AG04450 (cell line): Measurements from ENCODE around the gene WAC. TPM values are rescaled to one million over a fixed set of nuclear protein-coding genes. Genes with fewer than 3 reads are reported as not detected.
"Not testable (repeated sequence)": the region's sequence is repeated elsewhere in the genome, so short reads cannot be mapped to it uniquely, and the experiment has no call there.

ENCODE experiments used
- CTCF ChIA-PET: fragments of 300-600, 350-600 bp; formaldehyde crosslinking; extraction: SDS; loops from one replicate; lab custom pipeline; 2022; ENCODE audit warnings: antibody characterized with exemption, inconsistent platforms; lab: Charles Lee
- POLR2A ChIA-PET: fragments of 350-600 bp; formaldehyde crosslinking; extraction: SDS; loops from one replicate; lab custom pipeline; 2021; ENCODE audit warnings: antibody characterized with exemption, inconsistent platforms; lab: Yijun Ruan, JAX
- DNase-seq: peaks from one replicate; pipeline ENCODE4 v3.0.0-alpha.2; 2011; ENCODE audit warnings: low read depth, low spot score
- H3K27ac ChIP-seq: one replicate; pipeline ENCODE4 v1.5.1; 2012; ENCODE audit warnings: low read depth, low read length, control low read depth
- H3K27me3 ChIP-seq: one replicate; pipeline ENCODE4 v1.6.0; 2012; ENCODE audit warnings: low read length; ENCODE audit not compliant: control insufficient read depth, insufficient read depth
- H3K4me3 ChIP-seq: 2 replicates; pipeline ENCODE4 v1.5.1; 2011; ENCODE audit warnings: mild to moderate bottlenecking, low read depth, low read length, control low read depth
- H3K9me3 ChIP-seq: 2 replicates; pipeline ENCODE4 v1.5.1; 2012; ENCODE audit warnings: low read length; ENCODE audit not compliant: control insufficient read depth, insufficient read depth
- polyA plus RNA-seq: library from polyadenylated mRNA; depleted of rRNA; stranded (reverse); fragments of >200 nt; gene quantifications from 2 replicates; pipeline ENCODE4 v1.2.3, GENCODE V29; 2011
- TF ChIP-seq, protein P1 (sequence below): IDR thresholded peaks from 2 replicates; pipeline ENCODE4 v1.5.1; 2011; ENCODE audit warnings: low read depth, low read length, control low read depth, inconsistent platforms

WAC gene
- polyA plus RNA-seq, 1 experiment: 90.5 TPM

DNA sequence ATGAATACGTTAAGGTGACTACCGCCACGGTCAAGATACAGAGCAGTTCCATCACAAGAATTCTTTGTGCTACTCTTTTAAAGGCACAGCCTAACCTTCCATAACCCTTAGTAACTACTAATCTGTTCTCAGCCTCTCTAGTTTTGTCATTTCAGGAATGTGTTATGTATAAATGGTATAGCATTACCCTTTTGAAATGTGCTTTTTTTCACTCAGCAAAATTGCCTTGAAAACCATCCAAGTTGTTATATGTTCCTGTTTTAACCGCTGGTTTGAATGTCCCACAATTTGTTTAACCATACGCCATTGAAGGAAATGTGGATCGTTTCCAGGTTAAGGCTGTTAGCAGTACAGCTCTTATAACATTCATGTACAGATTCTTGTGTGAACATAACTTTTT is 32.0 kb downstream of the WAC start:
- Histone ChIP-seq H3K27ac (no peak overlapping the region), H3K27me3 (no peaks in the 10 kb centered on the region), H3K4me3 (no peak overlapping the region), H3K9me3 (no peaks in the 10 kb centered on the region)
- CTCF ChIA-PET: interaction anchor here (0.8 kb wide), 1 partner anchor 8 kb away, joined by 3 read pairs; no protein-coding TSS in a partner anchor
- POLR2A ChIA-PET: interaction anchor here (0.9 kb wide), 1 partner anchor 8 kb away, joined by 3 read pairs; no protein-coding TSS in a partner anchor
- peak; percentile 3 for DNase-seq
- TF ChIP-seq, protein P1, sequence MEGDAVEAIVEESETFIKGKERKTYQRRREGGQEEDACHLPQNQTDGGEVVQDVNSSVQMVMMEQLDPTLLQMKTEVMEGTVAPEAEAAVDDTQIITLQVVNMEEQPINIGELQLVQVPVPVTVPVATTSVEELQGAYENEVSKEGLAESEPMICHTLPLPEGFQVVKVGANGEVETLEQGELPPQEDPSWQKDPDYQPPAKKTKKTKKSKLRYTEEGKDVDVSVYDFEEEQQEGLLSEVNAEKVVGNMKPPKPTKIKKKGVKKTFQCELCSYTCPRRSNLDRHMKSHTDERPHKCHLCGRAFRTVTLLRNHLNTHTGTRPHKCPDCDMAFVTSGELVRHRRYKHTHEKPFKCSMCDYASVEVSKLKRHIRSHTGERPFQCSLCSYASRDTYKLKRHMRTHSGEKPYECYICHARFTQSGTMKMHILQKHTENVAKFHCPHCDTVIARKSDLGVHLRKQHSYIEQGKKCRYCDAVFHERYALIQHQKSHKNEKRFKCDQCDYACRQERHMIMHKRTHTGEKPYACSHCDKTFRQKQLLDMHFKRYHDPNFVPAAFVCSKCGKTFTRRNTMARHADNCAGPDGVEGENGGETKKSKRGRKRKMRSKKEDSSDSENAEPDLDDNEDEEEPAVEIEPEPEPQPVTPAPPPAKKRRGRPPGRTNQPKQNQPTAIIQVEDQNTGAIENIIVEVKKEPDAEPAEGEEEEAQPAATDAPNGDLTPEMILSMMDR: no peak

DNA sequence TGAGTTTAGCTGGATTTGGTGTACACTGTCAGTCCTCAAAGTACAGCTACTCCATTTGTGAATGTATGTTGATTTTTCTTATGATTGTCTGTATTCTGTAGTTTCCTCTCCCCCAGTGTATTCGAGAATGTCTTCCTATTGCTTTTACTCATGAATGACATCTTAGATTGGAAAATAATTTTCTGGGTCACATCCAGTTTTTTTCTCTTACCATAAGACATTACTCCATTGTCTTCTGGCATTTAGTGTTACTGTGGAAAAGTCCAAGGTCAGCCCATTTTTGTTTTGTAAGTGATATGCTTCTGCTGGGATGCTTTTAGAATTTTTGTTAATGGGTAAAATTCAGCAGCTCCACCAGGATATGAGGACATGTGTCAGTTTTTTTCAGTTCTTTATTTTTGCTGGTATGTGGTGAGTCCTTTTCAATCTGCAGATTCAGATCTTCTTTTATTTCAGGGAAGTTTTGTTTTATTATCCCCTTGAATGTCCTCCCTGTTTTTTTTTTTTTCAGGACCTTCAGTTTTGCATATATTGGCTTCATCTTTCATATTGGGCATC is 33.6 kb downstream of the WAC start:
- no peak for DNase-seq
- Histone ChIP-seq H3K9me3 (no peaks in the 10 kb centered on the region), H3K27ac (no peak overlapping the region), H3K4me3 (no peak overlapping the region), H3K27me3 (no peaks in the 10 kb centered on the region)
- TF ChIP-seq, protein P1: no peak
- ChIA-PET POLR2A (no interaction called here), CTCF (no interaction called here)

DNA sequence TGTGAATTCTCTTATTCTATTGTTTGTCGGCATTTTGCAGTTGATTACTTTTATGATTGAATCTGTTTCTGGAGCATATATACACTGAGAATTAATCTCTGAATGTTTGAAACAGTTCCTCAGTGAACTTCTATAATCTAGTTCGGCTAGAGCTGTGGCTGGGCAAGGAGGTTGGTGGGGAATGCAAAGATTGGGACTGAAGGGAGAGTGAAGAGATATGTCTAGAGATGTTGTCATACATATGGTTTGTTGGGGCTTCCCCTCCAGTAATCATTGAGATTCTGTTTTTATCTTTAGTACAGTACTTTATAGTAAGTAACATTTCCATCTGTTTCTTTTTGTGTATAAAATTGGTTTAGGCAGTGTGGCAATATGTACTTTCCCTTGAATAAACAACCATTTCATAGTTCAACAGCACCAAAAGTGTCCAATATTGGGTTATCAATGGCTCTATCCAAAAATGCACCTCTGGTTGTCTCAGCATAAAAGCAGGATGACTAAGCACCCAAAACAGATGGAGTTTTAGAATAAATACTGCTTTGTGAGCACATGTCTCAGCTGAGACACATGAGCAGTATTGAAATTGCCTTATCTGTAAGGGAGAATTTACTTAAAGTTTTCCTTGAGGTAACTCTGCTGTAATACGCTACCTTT is 36.7 kb downstream of the WAC start:
- no peak overlapping the region for H3K27ac ChIP-seq
- POLR2A ChIA-PET: interaction anchor here (0.9 kb wide), 1 partner anchor 11 kb away, joined by 5 read pairs; no protein-coding TSS in a partner anchor
- TF ChIP-seq, protein P1: no peak
- no peaks in the 10 kb centered on the region for H3K27me3 ChIP-seq
- no peak overlapping the region for H3K4me3 ChIP-seq
- CTCF ChIA-PET: no interaction called here
- DNase-seq: peak; percentile 23
- H3K9me3 ChIP-seq: no peaks in the 10 kb centered on the region

DNA sequence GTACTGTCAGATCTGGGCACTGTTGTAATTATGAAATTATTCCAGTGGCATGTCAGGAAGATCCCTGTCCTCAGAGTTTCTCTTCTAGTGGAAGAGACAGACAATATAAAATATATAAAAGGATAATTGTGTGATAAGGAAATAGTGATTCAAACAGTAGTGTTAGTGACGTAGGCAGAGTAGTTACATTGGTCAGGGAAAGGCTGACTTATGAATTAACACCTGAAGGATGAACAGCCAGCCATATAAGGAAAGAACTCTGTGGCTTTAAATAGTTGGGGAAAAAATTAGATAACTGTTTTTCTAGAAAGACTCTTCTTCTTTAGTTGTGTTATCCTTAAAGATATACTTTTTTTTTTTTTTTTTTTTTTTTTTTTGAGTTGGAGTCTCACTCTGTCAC is 37.7 kb downstream of the WAC start:
- Histone ChIP-seq H3K27ac (no peak overlapping the region), H3K9me3 (no peaks in the 10 kb centered on the region), H3K27me3 (no peaks in the 10 kb centered on the region), H3K4me3 (no peak overlapping the region)
- DNase-seq: no peak
- TF ChIP-seq, protein P1: no peak
- POLR2A ChIA-PET: interaction anchor here (0.9 kb wide), 1 partner anchor 12 kb away, joined by 5 read pairs; no protein-coding TSS in a partner anchor
- CTCF ChIA-PET: no interaction called here

DNA sequence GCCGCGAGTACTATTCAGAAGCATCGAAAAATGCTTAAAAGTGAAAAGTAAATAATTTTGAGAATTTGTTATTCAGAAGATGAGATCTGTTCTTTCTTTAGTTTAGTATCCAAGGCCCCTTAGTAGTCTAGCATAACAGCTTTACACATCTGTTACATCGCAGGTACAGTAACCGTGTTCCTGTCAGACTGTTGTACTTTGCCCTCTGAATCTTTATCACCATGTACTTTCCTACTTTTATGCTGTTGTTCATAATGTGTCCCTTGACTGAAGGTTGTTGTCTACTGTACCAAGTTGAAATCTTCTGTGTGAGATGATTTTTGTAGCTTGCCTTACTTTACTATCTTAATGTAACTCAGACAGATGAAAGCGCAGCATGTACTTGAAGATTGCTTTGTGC is 38.3 kb downstream of the WAC start:
- CTCF ChIA-PET: no interaction called here
- TF ChIP-seq, protein P1: no peak
- POLR2A ChIA-PET: no interaction called here
- H3K4me3 ChIP-seq: no peak overlapping the region
- no peak overlapping the region for H3K27ac ChIP-seq
- H3K27me3 ChIP-seq: no peaks in the 10 kb centered on the region
- H3K9me3 ChIP-seq: no peaks in the 10 kb centered on the region
- no peak for DNase-seq

DNA sequence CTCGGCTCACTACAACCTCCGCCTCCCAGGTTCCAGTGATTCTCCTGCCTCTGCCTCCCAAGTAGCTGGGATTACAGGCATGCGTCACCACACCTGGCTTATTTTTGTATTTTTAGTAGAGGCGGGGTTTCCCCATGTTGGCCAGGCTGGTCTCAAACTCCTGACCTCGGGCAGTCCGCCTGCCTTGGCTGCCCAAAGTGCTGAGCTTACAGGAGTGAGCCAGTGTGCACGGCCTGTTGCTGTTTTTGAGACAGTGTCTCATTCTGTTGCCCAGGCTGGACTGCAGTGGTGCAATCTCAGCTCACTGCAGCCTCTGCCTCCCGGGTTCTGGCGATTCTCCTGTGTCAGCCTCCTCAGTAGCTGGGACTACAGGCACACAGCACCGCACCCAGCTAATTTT is 41.3 kb downstream of the WAC start:
- CTCF ChIA-PET: interaction anchor here (0.6 to 0.8 kb wide), 2 partner anchors 29 to 54 kb away, joined by 3 to 9 read pairs; no protein-coding TSS in a partner anchor
- H3K27ac ChIP-seq, H3K27me3 ChIP-seq, POLR2A ChIA-PET, H3K9me3 ChIP-seq, DNase-seq, H3K4me3 ChIP-seq: not testable (repeated sequence)
